ENCODE data around the gene F12.
A peak's percentile ranks its signal among the peaks of the same experiment; 100 is the strongest.

GRCh38 chr5:177455661-177456590 lies 46.6 kb upstream of the F12 start:
- no peak for TF ChIP-seq POLR2A (IDR thresholded peaks at IDR 0.05)
- no peak for TF ChIP-seq EP300 (IDR thresholded peaks at IDR 0.05)
- peak in 3 of 4 experiments; percentile 69 to 97 (median 85) for TF ChIP-seq CTCF (IDR thresholded peaks at IDR 0.05)
- TF ChIP-seq POLR2AphosphoS5 (IDR thresholded peaks at IDR 0.05) = peak; percentile 56

All from gastroesophageal sphincter (tissue), 3 donors.